AG08395 (cell line): ENCODE data around the gene LTBP4.
"Not testable (repeated sequence)": the region's sequence is repeated elsewhere in the genome, so short reads cannot be mapped to it uniquely, and the experiment has no call there.

Source experiments
- DNase-seq: peaks from one replicate; pipeline ENCODE4 v3.0.0; 2012; ENCODE audit warnings: mixed read lengths, low spot score

The LTBP4 gene

GRCh38 chr19:40575326-40575725 is 25.8 kb upstream of the LTBP4 start:
- no peak for DNase-seq

GRCh38 chr19:40576151-40576584 is 25.0 kb upstream of the LTBP4 start:
- no peak for DNase-seq

- DNase-seq, result peak; percentile 100
Measured at GRCh38 chr19:40576585-40577451, 24.4 kb upstream of the LTBP4 start, which contains the start of gene SHKBP1. TSS of gene SHKBP1 (plus strand) at chr19:40576873. CDS start at chr19:40576900, 27 bp downstream.

- DNase-seq, result peak; percentile 9
Measured at GRCh38 chr19:40578442-40578908, 22.7 kb upstream of the LTBP4 start.

GRCh38 chr19:40580619-40581018 is 20.6 kb upstream of the LTBP4 start:
- DNase-seq, result no peak

GRCh38 chr19:40581531-40581930 is 19.6 kb upstream of the LTBP4 start:
- DNase-seq, result no peak

DNA sequence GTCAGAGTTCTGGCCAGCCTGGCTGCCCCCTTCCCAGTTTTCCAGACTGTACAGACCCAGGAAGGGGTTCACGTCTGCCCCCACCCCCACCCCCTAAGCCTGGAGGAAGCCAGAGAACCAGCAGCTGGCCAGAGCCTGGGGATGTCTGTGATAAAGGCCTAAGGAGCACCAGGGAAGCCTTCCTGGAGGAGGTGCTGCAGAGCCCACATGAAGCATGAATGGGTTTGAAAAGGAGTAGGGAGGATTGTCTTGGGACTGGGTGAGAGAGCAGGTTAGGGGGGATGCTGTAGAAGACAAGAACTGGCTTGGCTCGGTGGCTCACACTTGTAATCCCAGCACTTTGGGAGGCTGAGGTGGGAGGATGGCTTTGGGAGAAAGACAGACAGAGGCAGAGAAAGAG is 18.7 kb upstream of the LTBP4 start:
- no peak for DNase-seq

GRCh38 chr19:40583283-40583682 is 17.9 kb upstream of the LTBP4 start:
- DNase-seq, result no peak

- DNase-seq, result no peak
Measured at GRCh38 chr19:40584007-40584406, 17.2 kb upstream of the LTBP4 start.

GRCh38 chr19:40585241-40585981 is 15.8 kb upstream of the LTBP4 start:
- DNase-seq, result peak; percentile 28

GRCh38 chr19:40585982-40586422 is 15.2 kb upstream of the LTBP4 start:
- no peak for DNase-seq

DNA sequence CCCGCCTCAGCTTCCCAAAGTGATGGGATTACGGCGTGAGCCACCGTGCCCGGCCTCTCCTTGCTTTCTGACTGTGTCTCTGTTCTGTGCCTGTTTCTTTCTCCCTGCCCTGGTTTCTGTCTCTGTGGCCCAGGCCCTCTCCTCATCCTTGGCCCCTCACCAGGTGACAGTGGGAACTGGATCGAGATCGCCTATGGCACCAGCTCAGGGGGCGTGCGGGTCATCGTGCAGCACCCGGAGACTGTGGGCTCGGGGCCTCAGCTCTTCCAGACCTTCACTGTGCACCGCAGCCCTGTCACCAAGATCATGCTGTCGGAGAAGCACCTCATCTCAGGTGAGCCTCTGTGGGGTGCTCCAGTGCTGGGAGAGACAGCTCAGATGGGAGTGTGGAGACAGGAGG is 14.6 kb upstream of the LTBP4 start:
- DNase-seq, result no peak

DNA sequence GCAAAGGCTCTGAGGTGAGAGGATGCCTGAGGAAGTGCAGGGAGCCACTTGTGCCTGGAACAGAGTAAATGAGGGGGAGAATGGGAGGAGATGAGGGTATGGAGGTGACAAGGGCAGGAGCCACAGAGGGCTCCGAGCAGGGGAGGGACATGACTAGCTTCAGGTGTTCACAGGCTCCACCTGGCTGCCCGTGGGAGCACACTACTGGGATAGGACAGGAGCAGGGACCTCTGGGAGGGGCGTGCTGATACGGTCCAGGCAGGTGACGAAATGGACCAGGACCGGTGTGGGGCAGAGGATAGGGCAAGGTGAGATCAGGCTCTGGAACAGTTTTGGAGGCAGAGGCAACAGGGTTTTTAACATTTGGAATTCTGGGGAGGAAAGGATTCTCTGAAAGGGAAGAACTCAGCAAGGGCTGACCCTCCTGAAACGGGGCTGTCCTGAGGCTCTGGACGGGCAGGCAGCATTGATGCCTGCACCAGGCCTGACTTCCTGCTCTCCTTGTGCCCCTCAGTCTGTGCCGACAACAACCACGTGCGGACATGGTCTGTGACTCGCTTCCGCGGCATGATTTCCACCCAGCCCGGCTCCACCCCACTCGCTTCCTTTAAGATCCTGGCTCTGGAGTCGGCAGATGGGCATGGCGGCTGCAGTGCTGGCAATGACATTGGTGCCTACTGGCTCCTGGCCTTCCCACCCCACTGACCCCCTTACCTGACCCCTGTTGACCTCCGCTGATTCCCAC is 12.9 kb upstream of the LTBP4 start:
- no peak for DNase-seq

- DNase-seq, result no peak
Measured at GRCh38 chr19:40588926-40589569, 12.1 kb upstream of the LTBP4 start.

DNA sequence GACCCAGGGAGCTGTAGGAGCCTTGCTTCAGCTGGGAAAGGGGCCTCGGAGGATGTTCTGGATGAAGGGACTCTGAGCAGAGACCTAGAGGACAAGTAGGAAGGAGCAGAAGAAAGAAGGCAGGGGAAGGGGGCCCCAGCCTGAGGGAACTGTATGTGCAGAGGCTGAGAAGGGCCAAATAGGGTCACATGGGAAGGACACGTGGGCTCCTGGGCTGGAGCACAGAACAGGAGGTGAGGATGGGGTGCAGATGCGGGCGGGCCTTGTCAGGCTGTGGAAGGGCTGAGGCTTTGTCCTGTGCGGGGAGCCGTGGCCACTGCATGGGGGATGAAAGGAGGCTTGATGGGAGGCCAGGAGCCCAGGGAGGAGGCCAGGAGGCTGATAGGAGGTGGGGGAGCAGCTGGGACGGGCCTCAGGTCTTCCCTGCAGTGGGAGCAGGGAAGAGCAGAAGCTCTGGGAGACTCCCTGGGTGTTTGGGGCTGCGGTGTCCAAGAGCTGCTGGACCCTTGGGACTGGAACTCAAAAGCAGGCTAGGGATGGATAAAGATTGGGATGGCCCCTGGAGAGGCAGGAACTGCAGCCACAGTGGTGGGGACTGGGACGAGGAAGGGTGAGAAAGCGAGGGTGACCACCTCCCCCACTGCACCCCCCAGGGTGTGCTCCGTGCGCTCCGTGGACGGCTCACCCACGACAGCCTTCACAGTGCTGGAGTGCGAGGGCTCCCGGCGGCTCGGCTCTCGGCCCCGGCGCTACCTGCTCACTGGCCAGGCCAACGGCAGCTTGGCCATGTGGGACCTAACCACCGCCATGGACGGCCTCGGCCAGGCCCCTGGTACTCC is 11.4 kb upstream of the LTBP4 start:
- DNase-seq, result no peak

DNA sequence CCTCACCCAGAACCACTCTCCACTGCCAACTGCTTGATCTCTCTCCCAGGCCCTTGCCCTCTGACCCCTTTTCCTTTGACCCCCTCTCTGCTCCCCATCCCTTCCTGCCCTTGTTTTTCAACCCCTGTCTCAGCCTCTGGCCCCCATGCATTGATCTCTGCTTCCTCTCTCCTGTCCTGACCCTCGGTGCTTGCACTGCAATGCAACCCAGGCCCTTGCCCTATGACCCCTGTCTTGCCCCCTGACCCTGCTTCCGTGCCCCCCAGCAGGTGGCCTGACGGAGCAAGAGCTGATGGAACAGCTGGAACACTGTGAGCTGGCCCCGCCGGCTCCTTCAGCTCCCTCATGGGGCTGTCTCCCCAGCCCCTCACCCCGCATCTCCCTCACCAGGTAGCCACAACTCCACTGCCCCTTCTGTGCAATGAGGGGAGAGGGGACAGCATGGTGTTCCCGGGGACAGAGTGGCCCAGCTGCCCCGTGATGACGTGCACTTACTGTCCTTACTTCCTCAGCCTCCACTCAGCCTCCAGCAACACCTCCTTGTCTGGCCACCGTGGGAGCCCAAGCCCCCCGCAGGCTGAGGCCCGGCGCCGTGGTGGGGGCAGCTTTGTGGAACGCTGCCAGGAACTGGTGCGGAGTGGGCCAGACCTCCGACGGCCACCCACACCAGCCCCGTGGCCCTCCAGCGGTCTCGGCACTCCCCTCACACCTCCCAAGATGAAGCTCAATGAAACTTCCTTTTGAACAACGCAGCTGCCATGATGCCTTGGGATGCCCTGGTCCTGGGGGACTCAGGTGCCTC is 10.5 kb upstream of the LTBP4 start:
- no peak for DNase-seq

GRCh38 chr19:40591724-40592123 is 9.4 kb upstream of the LTBP4 start:
- DNase-seq, result not testable (repeated sequence)

DNA sequence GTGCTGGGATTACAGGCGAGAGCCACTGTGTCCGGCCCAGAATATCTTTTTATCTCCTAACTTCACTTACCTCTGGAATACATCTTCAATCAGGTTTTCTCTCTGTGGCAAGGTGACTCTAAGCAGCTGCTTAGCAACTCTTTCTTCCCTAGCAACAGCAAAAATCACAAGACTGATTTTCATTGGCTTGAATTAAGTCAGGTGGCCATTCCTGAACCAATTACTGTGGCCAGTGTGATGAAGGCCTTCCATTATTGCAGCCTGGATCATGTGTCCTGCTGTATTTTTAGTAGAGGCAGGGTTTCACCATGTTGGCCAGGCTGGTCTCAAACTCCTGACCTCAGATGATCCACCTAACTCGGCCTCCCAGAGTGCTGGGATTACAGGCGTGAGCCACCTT is 9.0 kb upstream of the LTBP4 start:
- DNase-seq, result peak; percentile 46

DNA sequence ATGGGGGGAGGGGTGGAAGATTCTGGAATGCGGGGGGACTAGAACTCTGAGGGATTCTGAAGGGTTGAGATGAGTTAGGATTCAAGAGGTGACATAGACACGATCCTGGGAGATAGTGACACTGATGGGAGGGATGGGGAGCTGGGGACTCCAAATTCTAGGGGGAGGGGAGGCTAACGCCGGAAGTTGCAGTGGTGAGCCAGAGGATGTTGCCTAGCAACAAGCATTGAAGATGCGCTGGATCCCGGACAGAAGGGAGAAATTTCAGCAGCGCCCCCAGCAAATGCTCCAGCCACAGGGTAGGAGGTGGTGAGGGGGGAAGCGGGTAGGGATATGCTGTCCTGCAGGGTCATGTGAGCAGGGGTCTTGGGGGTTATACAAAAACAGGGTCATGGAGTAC is 6.9 kb upstream of the LTBP4 start:
- DNase-seq, result peak; percentile 38

- DNase-seq, result peak; percentile 61
Measured at GRCh38 chr19:40594657-40595091, 6.5 kb upstream of the LTBP4 start.
